Duodenal mucosa (tissue), 2 donors: Measurements from ENCODE around the gene CHD6.

Experiments
- H3K27ac ChIP-seq: one replicate; pipeline ENCODE4 v1.7.0; 2013; ENCODE audit warnings: low read depth, low read length
- H3K27me3 ChIP-seq, 2 donors: one replicate each; pipeline ENCODE4 v1.7.0; 2013; ENCODE audit warnings: low read length in 2 of 2, control low read depth in 1 of 2; ENCODE audit not compliant: insufficient read depth in 2 of 2, control insufficient read depth in 1 of 2
- H3K36me3 ChIP-seq, 2 donors: one replicate each; pipeline ENCODE4 v1.7.0; 2013; ENCODE audit warnings: low read length in 2 of 2, control low read depth in 1 of 2; ENCODE audit not compliant: insufficient read depth in 2 of 2, control insufficient read depth in 1 of 2
- H3K4me1 ChIP-seq, 2 donors: one replicate each; pipeline ENCODE4 v1.7.0; 2013; ENCODE audit warnings: low read length in 2 of 2, control low read depth in 1 of 2; ENCODE audit not compliant: insufficient read depth in 2 of 2, control insufficient read depth in 1 of 2
- H3K4me3 ChIP-seq, 2 donors: one replicate each; pipeline ENCODE4 v1.7.0; 2013; ENCODE audit warnings: low read length in 2 of 2, low read depth in 1 of 2
- H3K9ac ChIP-seq, 2 donors: one replicate each; pipeline ENCODE4 v1.7.0; 2013; ENCODE audit warnings: low read length in 2 of 2, low read depth in 1 of 2
- H3K9me3 ChIP-seq, 2 donors: one replicate each; pipeline ENCODE4 v1.7.0; 2013; ENCODE audit warnings: low read length in 2 of 2, control low read depth in 1 of 2; ENCODE audit not compliant: control insufficient read depth in 1 of 2

Gene CHD6

GRCh38 chr20:41608606-41609005 is 9.6 kb downstream of the CHD6 start:
- no peak overlapping the region for H3K4me3 ChIP-seq
- no peaks in the 10 kb centered on the region for H3K27me3 ChIP-seq
- H3K9ac ChIP-seq = no peak overlapping the region
- no peaks in the 10 kb centered on the region for H3K36me3 ChIP-seq
- H3K9me3 ChIP-seq = no peaks in the 10 kb centered on the region
- peaks cover 0 to 5% of the 10 kb centered on the region in 2 donors for H3K4me1 ChIP-seq
- no peak overlapping the region for H3K27ac ChIP-seq

DNA sequence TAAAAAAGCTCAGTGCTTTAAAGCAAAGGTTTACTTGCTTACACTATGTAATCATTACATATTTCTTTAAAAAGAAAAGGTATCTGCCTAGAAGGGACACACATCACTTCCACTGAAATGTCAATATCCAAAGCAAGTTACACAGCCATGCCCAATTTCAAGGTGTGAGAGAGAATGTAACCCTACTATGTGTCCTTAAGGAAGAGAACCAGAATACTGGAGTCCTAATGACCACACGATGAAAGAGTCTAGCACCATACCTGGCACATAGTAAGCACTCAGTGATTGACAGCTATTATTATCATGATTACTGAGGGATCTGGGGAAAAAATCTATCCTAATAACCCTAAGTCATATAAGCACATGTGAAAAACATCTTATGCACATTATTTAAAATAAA is 10.4 kb downstream of the CHD6 start:
- no peaks in the 10 kb centered on the region for H3K9me3 ChIP-seq
- no peak overlapping the region for H3K4me3 ChIP-seq
- H3K27me3 ChIP-seq = no peaks in the 10 kb centered on the region
- H3K4me1 ChIP-seq = peaks cover 0 to 5% of the 10 kb centered on the region in 2 donors
- no peak overlapping the region for H3K27ac ChIP-seq
- H3K9ac ChIP-seq = no peak overlapping the region
- no peaks in the 10 kb centered on the region for H3K36me3 ChIP-seq

DNA sequence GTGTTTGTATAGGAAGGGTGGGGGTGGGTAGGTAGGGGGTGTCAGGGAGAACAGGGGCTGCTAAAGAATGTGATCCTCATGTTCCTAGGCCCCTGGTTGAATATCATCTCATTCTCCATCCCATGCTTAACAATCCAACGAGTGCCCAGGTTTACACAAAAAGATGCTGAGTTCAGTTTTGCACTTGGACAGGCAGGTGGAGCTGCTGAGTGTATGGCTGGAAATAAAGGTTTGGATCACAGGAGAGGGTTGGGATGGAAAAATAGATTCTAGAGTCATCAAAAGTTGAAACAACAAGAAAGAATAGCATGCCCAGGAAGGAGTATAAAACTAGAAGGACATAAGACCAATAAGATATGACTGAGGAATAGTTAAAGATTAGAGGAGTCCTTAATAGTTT is 14.2 kb downstream of the CHD6 start:
- Histone ChIP-seq H3K27ac (no peak overlapping the region), H3K4me1 (peaks cover 0 to 4% of the 10 kb centered on the region in 2 donors), H3K9ac (no peak overlapping the region)

DNA sequence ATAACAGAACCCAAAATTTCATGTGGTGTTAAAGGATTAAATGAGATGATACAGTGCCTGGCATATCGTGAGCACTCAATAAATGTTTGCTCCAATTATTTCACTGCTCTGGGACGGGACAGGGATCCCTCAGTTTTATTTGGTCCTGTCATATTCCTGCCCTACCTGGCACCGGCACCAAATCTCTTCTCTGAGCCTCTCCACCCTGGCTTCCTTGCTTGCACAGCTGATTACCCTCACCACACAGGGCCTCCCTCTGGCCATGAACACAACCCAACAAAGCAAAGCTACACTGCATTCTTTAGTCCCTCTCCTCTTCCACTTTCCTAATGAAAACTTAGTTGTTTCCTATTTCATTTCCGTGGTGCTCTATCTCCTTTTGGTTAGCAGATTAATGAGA is 16.4 kb downstream of the CHD6 start:
- Histone ChIP-seq H3K9me3 (peaks cover 41 to 51% of the 10 kb centered on the region in 2 donors), H3K9ac (no peak overlapping the region), H3K27ac (no peak overlapping the region), H3K36me3 (peaks cover 0 to 8% of the 10 kb centered on the region in 2 donors), H3K27me3 (no peaks in the 10 kb centered on the region), H3K4me1 (no peaks in the 10 kb centered on the region), H3K4me3 (no peak overlapping the region)

More for the DNA sequence above, 14.2 kb downstream of the CHD6 start:
- Histone ChIP-seq H3K9me3 (peaks cover 30 to 34% of the 10 kb centered on the region in 2 donors), H3K4me3 (no peak overlapping the region), H3K36me3 (peaks cover 0 to 8% of the 10 kb centered on the region in 2 donors), H3K27me3 (no peaks in the 10 kb centered on the region)

- Histone ChIP-seq H3K27ac (no peak overlapping the region), H3K9ac (no peak overlapping the region), H3K27me3 (no peaks in the 10 kb centered on the region), H3K9me3 (peaks cover 44 to 51% of the 10 kb centered on the region in 2 donors), H3K36me3 (peaks cover 0 to 8% of the 10 kb centered on the region in 2 donors), H3K4me3 (no peak overlapping the region), H3K4me1 (no peaks in the 10 kb centered on the region)
Measured at GRCh38 chr20:41600926-41601631, 17.1 kb downstream of the CHD6 start.

GRCh38 chr20:41599699-41600104 is 18.5 kb downstream of the CHD6 start:
- no peaks in the 10 kb centered on the region for H3K4me1 ChIP-seq
- peaks cover 57 to 58% of the 10 kb centered on the region in 2 donors for H3K9me3 ChIP-seq
- H3K36me3 ChIP-seq = peaks cover 6 to 8% of the 10 kb centered on the region in 2 donors
- no peak overlapping the region for H3K4me3 ChIP-seq
- no peak overlapping the region for H3K9ac ChIP-seq
- H3K27ac ChIP-seq = no peak overlapping the region
- H3K27me3 ChIP-seq = no peaks in the 10 kb centered on the region

DNA sequence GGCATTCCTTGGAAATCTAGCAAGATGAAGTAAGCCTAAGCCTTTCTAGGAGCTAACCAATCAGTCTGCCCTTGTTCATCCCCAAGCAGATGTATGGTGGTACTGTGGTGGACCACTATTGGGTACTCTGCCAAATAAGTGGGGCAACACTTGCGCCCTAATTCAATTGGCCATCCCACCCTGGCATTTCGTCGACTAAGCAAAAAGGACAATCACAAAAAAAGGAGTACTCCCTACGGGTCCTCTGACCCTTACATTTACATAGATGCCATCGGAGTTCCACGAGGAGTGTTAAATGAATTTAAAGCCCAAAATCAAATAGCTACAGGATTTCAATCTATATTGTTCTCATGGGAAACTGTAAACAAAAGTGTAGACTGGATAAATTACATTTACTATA is 19.5 kb downstream of the CHD6 start:
- no peaks in the 10 kb centered on the region for H3K27me3 ChIP-seq
- H3K4me3 ChIP-seq = no peak overlapping the region
- no peak overlapping the region for H3K27ac ChIP-seq
- H3K36me3 ChIP-seq = peaks cover 7 to 8% of the 10 kb centered on the region in 2 donors
- no peaks in the 10 kb centered on the region for H3K4me1 ChIP-seq
- H3K9ac ChIP-seq = no peak overlapping the region
- H3K9me3 ChIP-seq = peaks cover 66% of the 10 kb centered on the region in 2 donors

- no peaks in the 10 kb centered on the region for H3K27me3 ChIP-seq
- H3K9me3 ChIP-seq = peaks cover 40 to 43% of the 10 kb centered on the region in 2 donors
- H3K27ac ChIP-seq = no peak overlapping the region
- H3K4me3 ChIP-seq = no peak overlapping the region
- H3K4me1 ChIP-seq = no peaks in the 10 kb centered on the region
- H3K9ac ChIP-seq = no peak overlapping the region
- peaks cover 0 to 7% of the 10 kb centered on the region in 2 donors for H3K36me3 ChIP-seq
Measured at GRCh38 chr20:41594514-41595322, 23.5 kb downstream of the CHD6 start.

GRCh38 chr20:41592516-41593216 is 25.5 kb downstream of the CHD6 start:
- H3K4me3 ChIP-seq = no peak overlapping the region
- no peaks in the 10 kb centered on the region for H3K27me3 ChIP-seq
- H3K27ac ChIP-seq = no peak overlapping the region
- no peaks in the 10 kb centered on the region for H3K4me1 ChIP-seq
- H3K9ac ChIP-seq = no peak overlapping the region
- H3K36me3 ChIP-seq = peaks cover 0 to 7% of the 10 kb centered on the region in 2 donors
- H3K9me3 ChIP-seq = peaks cover 26 to 27% of the 10 kb centered on the region in 2 donors

DNA sequence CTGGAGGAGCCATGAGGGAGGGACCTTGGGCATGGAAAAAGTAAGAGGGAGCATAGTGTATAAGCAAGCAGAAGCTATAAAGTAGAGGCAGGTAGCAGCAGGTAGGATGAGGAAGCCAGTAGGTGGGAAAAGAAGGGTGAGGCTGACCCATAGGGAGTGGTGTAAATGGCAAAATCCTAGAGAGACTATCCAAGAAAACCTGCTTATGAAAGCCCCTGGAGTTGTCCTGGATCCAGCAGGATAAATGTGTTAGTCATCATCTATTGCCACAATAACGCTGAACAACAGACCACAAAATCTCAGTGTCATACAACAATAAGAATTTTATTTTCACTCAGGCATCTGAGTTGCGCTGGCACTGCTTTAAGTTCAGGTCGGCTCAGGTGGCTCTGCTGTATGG is 30.2 kb downstream of the CHD6 start:
- H3K27ac ChIP-seq = no peak overlapping the region
- no peak overlapping the region for H3K4me3 ChIP-seq
- peaks cover 14 to 19% of the 10 kb centered on the region in 2 donors for H3K9me3 ChIP-seq
- H3K27me3 ChIP-seq = no peaks in the 10 kb centered on the region
- no peak overlapping the region for H3K9ac ChIP-seq
- H3K36me3 ChIP-seq = no peaks in the 10 kb centered on the region
- H3K4me1 ChIP-seq = no peaks in the 10 kb centered on the region
